Astrocyte (in vitro differentiated cells and primary cell): ENCODE data around the gene FMN1. TPM values are rescaled to one million over a fixed set of nuclear protein-coding genes. Genes with fewer than 3 reads are reported as not detected.
"Not testable (repeated sequence)": the region's sequence is repeated elsewhere in the genome, so short reads cannot be mapped to it uniquely, and the experiment has no call there.

ENCODE experiments used
- DNase-seq: peaks from one replicate; pipeline ENCODE4 v3.0.0-alpha.2; 2010; ENCODE audit warnings: low read depth
- FAIRE-seq: peaks from 2 replicates; lab custom pipeline; 2011; peaks lifted over from hg19 to GRCh38; lab: Jason Lieb, UNC
- H2AFZ ChIP-seq: 2 replicates; pipeline ENCODE4 v1.6.0; 2012; ENCODE audit warnings: low read depth, low read length, inconsistent platforms
- H3K27ac ChIP-seq: 2 replicates; pipeline ENCODE4 v1.5.1; 2011; ENCODE audit warnings: low read depth, low read length, inconsistent platforms
- H3K27me3 ChIP-seq: 2 replicates; pipeline ENCODE4 v1.6.0; 2011; ENCODE audit warnings: low read length, inconsistent platforms; ENCODE audit not compliant: insufficient read depth
- H3K36me3 ChIP-seq: 2 replicates; pipeline ENCODE4 v1.5.1; 2011; ENCODE audit warnings: low read length, inconsistent platforms; ENCODE audit not compliant: insufficient read depth
- H3K4me1 ChIP-seq: 2 replicates; pipeline ENCODE4 v1.5.1; 2011; ENCODE audit warnings: low read length, inconsistent platforms; ENCODE audit not compliant: insufficient read depth
- H3K4me2 ChIP-seq: 2 replicates; pipeline ENCODE4 v1.6.0; 2012; ENCODE audit warnings: low read length, inconsistent platforms
- H3K4me3 ChIP-seq: 2 replicates; pipeline ENCODE4 v1.5.1; 2011; ENCODE audit warnings: low read depth, mild to moderate bottlenecking, low read length, inconsistent platforms; ENCODE audit not compliant: insufficient read depth
- H3K79me2 ChIP-seq: 2 replicates; pipeline ENCODE4 v1.6.0; 2012; ENCODE audit warnings: mild to moderate bottlenecking, low read length, inconsistent platforms; ENCODE audit not compliant: insufficient read depth
- H3K9ac ChIP-seq: 2 replicates; pipeline ENCODE4 v1.6.0; 2012; ENCODE audit warnings: mild to moderate bottlenecking, low read length, inconsistent platforms
- H3K9me3 ChIP-seq: 2 replicates; pipeline ENCODE4 v1.5.1; 2012; ENCODE audit warnings: low read depth, mild to moderate bottlenecking, low read length, inconsistent platforms; ENCODE audit not compliant: insufficient read depth
- H4K20me1 ChIP-seq: 2 replicates; pipeline ENCODE4 v1.6.0; 2012; ENCODE audit warnings: low read length, inconsistent platforms; ENCODE audit not compliant: insufficient read depth
- H3K27ac Mint-ChIP-seq: one replicate; pipeline ENCODE4 v1.8.0; 2021; ENCODE audit warnings: mild to moderate bottlenecking, mixed read lengths; ENCODE audit not compliant: unreplicated experiment
- H3K27me3 Mint-ChIP-seq: one replicate; pipeline ENCODE4 v1.8.0; 2021; ENCODE audit warnings: low read depth, mixed read lengths; ENCODE audit not compliant: unreplicated experiment
- H3K36me3 Mint-ChIP-seq: one replicate; pipeline ENCODE4 v1.8.0; 2021; ENCODE audit warnings: low read depth, mixed read lengths; ENCODE audit not compliant: unreplicated experiment
- H3K4me1 Mint-ChIP-seq: one replicate; pipeline ENCODE4 v1.8.0; 2021; ENCODE audit warnings: low read depth, mixed read lengths; ENCODE audit not compliant: unreplicated experiment
- H3K4me3 Mint-ChIP-seq: one replicate; pipeline ENCODE4 v1.8.0; 2021; ENCODE audit warnings: mild to moderate bottlenecking, moderate library complexity, mixed read lengths; ENCODE audit not compliant: unreplicated experiment
- H3K9me3 Mint-ChIP-seq: one replicate; pipeline ENCODE4 v1.8.0; 2021; ENCODE audit warnings: mild to moderate bottlenecking, mixed read lengths; ENCODE audit not compliant: unreplicated experiment
- CTCF ChIP-seq: IDR thresholded peaks from 2 replicates; pipeline ENCODE4 v1.5.1; 2011; ENCODE audit warnings: low read depth, mild to moderate bottlenecking, inconsistent platforms, low read length, moderate library complexity; ENCODE audit not compliant: insufficient read depth
- EZH2 ChIP-seq: IDR thresholded peaks from 2 replicates; pipeline ENCODE4 v1.6.1; 2012; ENCODE audit warnings: mild to moderate bottlenecking, low read length, inconsistent platforms; ENCODE audit not compliant: insufficient read depth
- total RNA-seq: library from RNA; stranded (reverse); gene quantifications from 2 replicates; pipeline ENCODE4 v1.2.1, GENCODE V29; 2021

Gene FMN1
- total RNA-seq, 1 donor from 2014 or later, result 5.3 TPM

- FAIRE-seq (no peak), DNase-seq (no peak)
- no peak overlapping the region for H2AFZ ChIP-seq
- H3K9ac ChIP-seq, result no peak overlapping the region
- H3K27ac ChIP-seq, result no peak overlapping the region
- Mint-ChIP-seq H3K27ac (no peak overlapping the region), H3K9me3 (no peaks in the 10 kb centered on the region), H3K4me1 (peaks cover 9% of the 10 kb centered on the region), H3K27me3 (no peaks in the 10 kb centered on the region), H3K4me3 (no peak overlapping the region), H3K36me3 (no peaks in the 10 kb centered on the region)
- H3K9me3 ChIP-seq, result no peaks in the 10 kb centered on the region
- no peak overlapping the region for H3K4me3 ChIP-seq
- no peaks in the 10 kb centered on the region for H3K36me3 ChIP-seq
- TF ChIP-seq EZH2 (no peak), CTCF (no peak)
- H3K27me3 ChIP-seq, result no peaks in the 10 kb centered on the region
- H3K4me1 ChIP-seq, result peaks cover 8% of the 10 kb centered on the region
- H3K79me2 ChIP-seq, result no peaks in the 10 kb centered on the region
- no peak overlapping the region for H3K4me2 ChIP-seq
- H4K20me1 ChIP-seq, result no peaks in the 10 kb centered on the region
Measured at GRCh38 chr15:32953533-32953910, 241.0 kb downstream of the FMN1 start.

GRCh38 chr15:32952901-32953532, 241.5 kb downstream of the FMN1 start:
- TF ChIP-seq EZH2, result no peak
- no peak for TF ChIP-seq CTCF
- Histone ChIP-seq H3K27ac (no peak overlapping the region), H2AFZ (no peak overlapping the region), H3K36me3 (no peaks in the 10 kb centered on the region), H3K4me2 (no peak overlapping the region), H3K27me3 (no peaks in the 10 kb centered on the region), H3K9ac (no peak overlapping the region), H3K4me3 (no peak overlapping the region), H3K9me3 (no peaks in the 10 kb centered on the region), H3K79me2 (no peaks in the 10 kb centered on the region), H3K4me1 (peaks cover 8% of the 10 kb centered on the region), H4K20me1 (no peaks in the 10 kb centered on the region)
- FAIRE-seq (no peak), DNase-seq (peak; percentile 56)
- H3K27me3 Mint-ChIP-seq, result no peaks in the 10 kb centered on the region
- no peak overlapping the region for H3K27ac Mint-ChIP-seq
- no peaks in the 10 kb centered on the region for H3K36me3 Mint-ChIP-seq
- peaks cover 9% of the 10 kb centered on the region for H3K4me1 Mint-ChIP-seq
- H3K9me3 Mint-ChIP-seq, result no peaks in the 10 kb centered on the region
- H3K4me3 Mint-ChIP-seq, result no peak overlapping the region

- H3K36me3 ChIP-seq, result no peaks in the 10 kb centered on the region
- DNase-seq, result no peak
- H3K4me2 ChIP-seq, result no peak overlapping the region
- no peaks in the 10 kb centered on the region for H3K27me3 Mint-ChIP-seq
- H3K4me1 Mint-ChIP-seq, result peaks cover 10% of the 10 kb centered on the region
- peaks cover 8% of the 10 kb centered on the region for H3K4me1 ChIP-seq
- H3K27me3 ChIP-seq, result no peaks in the 10 kb centered on the region
- H3K9me3 ChIP-seq, result no peaks in the 10 kb centered on the region
- H3K9me3 Mint-ChIP-seq, result no peaks in the 10 kb centered on the region
- H4K20me1 ChIP-seq, result no peaks in the 10 kb centered on the region
- H3K4me3 ChIP-seq, result no peak overlapping the region
- H3K79me2 ChIP-seq, result no peaks in the 10 kb centered on the region
- H3K27ac ChIP-seq, result no peak overlapping the region
- no peak for TF ChIP-seq EZH2
- H3K27ac Mint-ChIP-seq, result no peak overlapping the region
- no peak overlapping the region for H3K4me3 Mint-ChIP-seq
- H3K36me3 Mint-ChIP-seq, result no peaks in the 10 kb centered on the region
- no peak overlapping the region for H2AFZ ChIP-seq
- H3K9ac ChIP-seq, result no peak overlapping the region
- FAIRE-seq, result no peak
Measured at GRCh38 chr15:32951736-32952464, 242.6 kb downstream of the FMN1 start.

GRCh38 chr15:32950051-32950450, 244.5 kb downstream of the FMN1 start:
- not testable (repeated sequence) for DNase-seq, H3K4me3 Mint-ChIP-seq, H3K4me3 ChIP-seq, H3K27ac Mint-ChIP-seq, H3K36me3 Mint-ChIP-seq, H3K79me2 ChIP-seq, H3K27me3 Mint-ChIP-seq, H3K27me3 ChIP-seq, H3K9ac ChIP-seq, H3K9me3 ChIP-seq, H3K36me3 ChIP-seq, H3K9me3 Mint-ChIP-seq, H3K27ac ChIP-seq, H2AFZ ChIP-seq, H4K20me1 ChIP-seq, H3K4me2 ChIP-seq, H3K4me1 ChIP-seq
- peak; percentile 23 for FAIRE-seq
- peaks cover 16% of the 10 kb centered on the region for H3K4me1 Mint-ChIP-seq
